GM12878 (cell line): ENCODE measurements around the gene SLFNL1. TPM values are rescaled to one million over a fixed set of nuclear protein-coding genes. Genes with fewer than 3 reads are reported as not detected.

ENCODE experiments used
- ATAC-seq: fragments of 200-7000 bp; cut with Tn5 transposase; 3 replicates; pipeline ENCODE4 v1.9.1; 2020; ENCODE audit warnings: mild to moderate bottlenecking, moderate library complexity
- BruUV-seq: library from RNA; stranded (reverse); fragments of 400-500 nt; replicated peaks from 2 replicates; lab custom pipeline; 2021; lab: Mats Ljungman, UMichigan
- CTCF ChIA-PET: fragments of 300-600 bp; sonication (Branson Sonifier 250); formaldehyde crosslinking; extraction: SDS; loops from one replicate; lab custom pipeline; 2021; ENCODE audit warnings: inconsistent platforms; lab: Yijun Ruan, JAX
- POLR2A ChIA-PET: fragments of 350-600 bp; formaldehyde crosslinking; extraction: SDS; loops from one replicate; lab custom pipeline; 2021; ENCODE audit warnings: inconsistent platforms; lab: Charles Lee
- RAD21 ChIA-PET: fragments of 300-600 bp; sonication (Branson Sonifier 250); formaldehyde crosslinking; loops from one replicate; lab custom pipeline; 2023; ENCODE audit warnings: antibody characterized with exemption; ENCODE audit not compliant: unreplicated experiment; lab: Charles Lee
- SMC1A ChIA-PET: fragments of 300-600 bp; sonication (Branson Sonifier 250); formaldehyde crosslinking; loops from one replicate; lab custom pipeline; 2023; ENCODE audit not compliant: unreplicated experiment, uncharacterized antibody; lab: Charles Lee
- DNase-seq: peaks from one replicate; pipeline ENCODE4 v3.0.0-alpha.2; 2011; ENCODE audit warnings: low read depth, low spot score
- FAIRE-seq: peaks from 3 replicates; lab custom pipeline; 2011; peaks lifted over from hg19 to GRCh38; lab: Jason Lieb, UNC
- H2AFZ ChIP-seq: 2 replicates; pipeline ENCODE4 v1.6.0; 2011; ENCODE audit warnings: low read depth, low read length, control low read depth; ENCODE audit not compliant: control insufficient read depth
- H3K27ac ChIP-seq: 2 replicates; pipeline ENCODE4 v1.5.1; 2011; ENCODE audit warnings: control low read depth; ENCODE audit not compliant: control insufficient read depth, insufficient read depth
- H3K27me3 ChIP-seq, 2 experiments: replicated peaks in 1 of 2; 2 replicates each; pipeline versions ENCODE4 v1.6.0 to v1.6.1; 2011; ENCODE audit warnings: low read length in 1 of 2; ENCODE audit not compliant: control insufficient read depth in 2 of 2, insufficient read depth in 2 of 2
- H3K36me3 ChIP-seq, 2 experiments: 2 replicates each; pipeline ENCODE4 v1.5.1; 2011; ENCODE audit warnings: low read length in 1 of 2; ENCODE audit not compliant: control insufficient read depth in 2 of 2, insufficient read depth in 2 of 2
- H3K4me1 ChIP-seq: 2 replicates; pipeline ENCODE4 v1.6.1; 2011; ENCODE audit warnings: mild to moderate bottlenecking, low read length, moderate library complexity, mixed read lengths; ENCODE audit not compliant: control insufficient read depth, insufficient read depth
- H3K4me2 ChIP-seq: 2 replicates; pipeline ENCODE4 v1.6.0; 2011; ENCODE audit warnings: control low read depth; ENCODE audit not compliant: control insufficient read depth, insufficient read depth
- H3K4me3 ChIP-seq: fragments of 200-600 bp; sonication (generic); 2 replicates; pipeline ENCODE4 v1.5.1; 2016
- H3K79me2 ChIP-seq: 2 replicates; pipeline ENCODE4 v1.6.0; 2011; ENCODE audit warnings: low read length; ENCODE audit not compliant: control insufficient read depth, insufficient read depth
- H3K9ac ChIP-seq: 2 replicates; pipeline ENCODE4 v1.8.0; 2011; ENCODE audit warnings: low read length, control low read depth, mixed read lengths; ENCODE audit not compliant: control insufficient read depth, insufficient read depth
- H3K9me3 ChIP-seq: replicated peaks from 3 replicates; pipeline ENCODE4 v1.5.1; 2011; ENCODE audit warnings: mild to moderate bottlenecking, low read length; ENCODE audit not compliant: control insufficient read depth, insufficient read depth
- H4K20me1 ChIP-seq: 2 replicates; pipeline ENCODE4 v1.6.0; 2011; ENCODE audit not compliant: control insufficient read depth, insufficient read depth
- CEBPB ChIP-seq, 2 experiments: fragments of 150-350 bp in 1 of 2; IDR thresholded peaks; 2 replicates each; pipeline ENCODE4 v1.6.1; 2012 to 2014; ENCODE audit warnings: low read depth in 2 of 2, low read length in 2 of 2, borderline replicate concordance in 1 of 2, inconsistent platforms in 1 of 2
- CHD1 ChIP-seq: IDR thresholded peaks from 2 replicates; pipeline ENCODE4 v1.6.1; 2012; ENCODE audit warnings: low read depth, low read length, improper control_type of control experiment
- IKZF2 ChIP-seq, 2 experiments: fragments of 450-650 bp; IDR thresholded peaks; 2 replicates each; pipeline ENCODE4 v1.6.1; 2017; ENCODE audit warnings: mild to moderate bottlenecking in 2 of 2, moderate library complexity in 2 of 2
- PAX5 ChIP-seq: IDR thresholded peaks from 2 replicates; pipeline ENCODE4 v1.6.1; 2011; ENCODE audit warnings: low read depth, low read length, borderline replicate concordance
- RB1 ChIP-seq: fragments of 450-650 bp; formaldehyde crosslinking; IDR thresholded peaks from 2 replicates; pipeline ENCODE4 v1.6.1; 2017; ENCODE audit warnings: mild to moderate bottlenecking, borderline replicate concordance
- RUNX3 ChIP-seq: IDR thresholded peaks from 2 replicates; pipeline ENCODE4 v1.6.1; 2012; ENCODE audit warnings: low read length, inconsistent platforms
- SMAD1 ChIP-seq: fragments of 450-650 bp; IDR thresholded peaks from 2 replicates; pipeline ENCODE4 v1.6.1; 2018; ENCODE audit warnings: mild to moderate bottlenecking, low read depth; ENCODE audit not compliant: partially characterized antibody
- SMAD5 ChIP-seq: IDR thresholded peaks from 2 replicates; pipeline ENCODE4 v1.6.1; 2016; ENCODE audit warnings: antibody characterized with exemption, low read depth
- SMC3 ChIP-seq: IDR thresholded peaks from 2 replicates; pipeline ENCODE4 v1.6.1; 2011; ENCODE audit warnings: low read length, improper control_type of control experiment, borderline replicate concordance
- SRF ChIP-seq, 2 experiments: IDR thresholded peaks; 2 replicates each; pipeline ENCODE4 v1.6.1; 2011; ENCODE audit warnings: low read depth in 2 of 2, low read length in 2 of 2, mild to moderate bottlenecking in 1 of 2, moderate library complexity in 1 of 2
- TAF1 ChIP-seq: IDR thresholded peaks from 2 replicates; pipeline ENCODE4 v1.6.1; 2011; ENCODE audit warnings: mild to moderate bottlenecking, low read depth, low read length, borderline replicate concordance
- TCF12 ChIP-seq: IDR thresholded peaks from 2 replicates; pipeline ENCODE4 v1.6.1; 2011; ENCODE audit warnings: low read depth, mild to moderate bottlenecking, low read length
- ZNF622 ChIP-seq: fragments of 450-650 bp; IDR thresholded peaks from 2 replicates; pipeline ENCODE4 v1.6.1; 2017; ENCODE audit warnings: mild to moderate bottlenecking, inconsistent platforms
- WGBS: methylation state at CpG from one replicate; pipeline ENCODE4 v1.1.6; 2016; ENCODE audit warnings: low lambda C conversion rate; ENCODE audit not compliant: insufficient replicate concordance, insufficient coverage; ENCODE audit errors: missing lambda C conversion rate; 5-methylcytosine and 5-hydroxymethylcytosine counted together
- in situ Hi-C: fragments of 300-500 bp; cut with MboI; formaldehyde crosslinking; loops from 9 replicates; pipeline ENCODE4 v1.14.3; 2018; ENCODE audit warnings: mixed read lengths
- intact Hi-C: fragments of 100-400 bp; cut with micrococcal nuclease; formaldehyde crosslinking; loops from one replicate; pipeline ENCODE4 v1.14.2; 2022; ENCODE audit not compliant: unreplicated experiment
- polyA plus RNA-seq, 11 experiments: library from polyadenylated mRNA; depleted of rRNA in 4 of 11; unstranded in 6 of 11; stranded (reverse) in 5 of 11; fragments of >200 nt; fragmentation: Nextera tagmentation in 4 of 11; fragmentation: Illumina TruSeq in 1 of 11; extraction: Ambion mirVana in 4 of 11; extraction: Trizol in 1 of 11; gene quantifications; 1 replicate in 1 of 11; 2 replicates in 10 of 11; pipeline versions ENCODE4 v1.2.1 to v1.2.3, GENCODE V29; 2011 to 2016; ENCODE audit warnings: inconsistent platforms in 2 of 11, missing spikeins in 2 of 11, low read depth in 1 of 11
- total RNA-seq, 4 experiments: library from RNA; depleted of rRNA in 3 of 4; stranded (reverse); fragments of >200 nt in 3 of 4; fragmentation: Illumina TruSeq in 1 of 4; extraction: Trizol in 1 of 4; gene quantifications; 2 replicates each; pipeline versions ENCODE4 v1.2.1 to v1.2.3, GENCODE V29; 2013 to 2021
- TF ChIP-seq, protein P1 (sequence below): IDR thresholded peaks from 2 replicates; pipeline ENCODE4 v1.6.1; 2012; ENCODE audit warnings: mild to moderate bottlenecking, low read depth, low read length
- TF ChIP-seq, protein P2 (sequence below): fragments of 450-650 bp; IDR thresholded peaks from 2 replicates; pipeline ENCODE4 v1.6.1; 2017; ENCODE audit warnings: mild to moderate bottlenecking, moderate library complexity
- TF ChIP-seq, protein P3 (sequence below): fragments of 450-650 bp; IDR thresholded peaks from 2 replicates; pipeline ENCODE4 v1.6.1; 2016; ENCODE audit warnings: mild to moderate bottlenecking

SLFNL1 gene
- total and polyA plus RNA-seq, 10 of the 15 experiments (the other 5 are each of a cell fraction or from before 2014, with no cell fraction given) = 0.05 to 0.98 (median 0.16) TPM; not detected in 2

- Histone ChIP-seq H3K27ac (no peak overlapping the region), H3K9me3 (no peaks in the 10 kb centered on the region), H2AFZ (no peak overlapping the region), H3K4me3 (no peak overlapping the region), H4K20me1 (no peaks in the 10 kb centered on the region), H3K4me1 (no peaks in the 10 kb centered on the region), H3K9ac (no peak overlapping the region), H3K36me3 (peaks cover 4 to 25% of the 10 kb centered on the region in 2 experiments; a peak in 2 of 4 replicates), H3K4me2 (no peak overlapping the region), H3K27me3 (no peaks in the 10 kb centered on the region), H3K79me2 (no peaks in the 10 kb centered on the region)
- ATAC-seq = no peak
- ChIA-PET SMC1A (interaction anchor here (1.0 kb wide), 1 partner anchor 94 kb away, joined by 3 read pairs; no protein-coding TSS in a partner anchor), CTCF (no interaction called here), POLR2A (no interaction called here), RAD21 (no interaction called here)
- no peak for DNase-seq
- 0% methylated on average over 2 of the region's 2 CpGs for WGBS
- in situ Hi-C loops = no loop called here
- TF ChIP-seq, protein P1, sequence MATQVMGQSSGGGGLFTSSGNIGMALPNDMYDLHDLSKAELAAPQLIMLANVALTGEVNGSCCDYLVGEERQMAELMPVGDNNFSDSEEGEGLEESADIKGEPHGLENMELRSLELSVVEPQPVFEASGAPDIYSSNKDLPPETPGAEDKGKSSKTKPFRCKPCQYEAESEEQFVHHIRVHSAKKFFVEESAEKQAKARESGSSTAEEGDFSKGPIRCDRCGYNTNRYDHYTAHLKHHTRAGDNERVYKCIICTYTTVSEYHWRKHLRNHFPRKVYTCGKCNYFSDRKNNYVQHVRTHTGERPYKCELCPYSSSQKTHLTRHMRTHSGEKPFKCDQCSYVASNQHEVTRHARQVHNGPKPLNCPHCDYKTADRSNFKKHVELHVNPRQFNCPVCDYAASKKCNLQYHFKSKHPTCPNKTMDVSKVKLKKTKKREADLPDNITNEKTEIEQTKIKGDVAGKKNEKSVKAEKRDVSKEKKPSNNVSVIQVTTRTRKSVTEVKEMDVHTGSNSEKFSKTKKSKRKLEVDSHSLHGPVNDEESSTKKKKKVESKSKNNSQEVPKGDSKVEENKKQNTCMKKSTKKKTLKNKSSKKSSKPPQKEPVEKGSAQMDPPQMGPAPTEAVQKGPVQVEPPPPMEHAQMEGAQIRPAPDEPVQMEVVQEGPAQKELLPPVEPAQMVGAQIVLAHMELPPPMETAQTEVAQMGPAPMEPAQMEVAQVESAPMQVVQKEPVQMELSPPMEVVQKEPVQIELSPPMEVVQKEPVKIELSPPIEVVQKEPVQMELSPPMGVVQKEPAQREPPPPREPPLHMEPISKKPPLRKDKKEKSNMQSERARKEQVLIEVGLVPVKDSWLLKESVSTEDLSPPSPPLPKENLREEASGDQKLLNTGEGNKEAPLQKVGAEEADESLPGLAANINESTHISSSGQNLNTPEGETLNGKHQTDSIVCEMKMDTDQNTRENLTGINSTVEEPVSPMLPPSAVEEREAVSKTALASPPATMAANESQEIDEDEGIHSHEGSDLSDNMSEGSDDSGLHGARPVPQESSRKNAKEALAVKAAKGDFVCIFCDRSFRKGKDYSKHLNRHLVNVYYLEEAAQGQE = no peak
- TF ChIP-seq IKZF2 (IDR thresholded peaks at IDR 0.05) (no peak), TAF1 (no peak), PAX5 (no peak), CHD1 (no peak), SMAD1 (no peak), SMAD5 (no peak), RB1 (no peak), SMC3 (no peak), SRF (IDR thresholded peaks at IDR 0.05; ENCODE audit: low read depth in 2 of 2, low read length in 2 of 2) (no peak), ZNF622 (no peak), TCF12 (no peak), RUNX3 (no peak), CEBPB (IDR thresholded peaks at IDR 0.05; ENCODE audit: borderline replicate concordance in 1 of 2, low read depth in 2 of 2, low read length in 2 of 2) (no peak)
- TF ChIP-seq, protein P2, sequence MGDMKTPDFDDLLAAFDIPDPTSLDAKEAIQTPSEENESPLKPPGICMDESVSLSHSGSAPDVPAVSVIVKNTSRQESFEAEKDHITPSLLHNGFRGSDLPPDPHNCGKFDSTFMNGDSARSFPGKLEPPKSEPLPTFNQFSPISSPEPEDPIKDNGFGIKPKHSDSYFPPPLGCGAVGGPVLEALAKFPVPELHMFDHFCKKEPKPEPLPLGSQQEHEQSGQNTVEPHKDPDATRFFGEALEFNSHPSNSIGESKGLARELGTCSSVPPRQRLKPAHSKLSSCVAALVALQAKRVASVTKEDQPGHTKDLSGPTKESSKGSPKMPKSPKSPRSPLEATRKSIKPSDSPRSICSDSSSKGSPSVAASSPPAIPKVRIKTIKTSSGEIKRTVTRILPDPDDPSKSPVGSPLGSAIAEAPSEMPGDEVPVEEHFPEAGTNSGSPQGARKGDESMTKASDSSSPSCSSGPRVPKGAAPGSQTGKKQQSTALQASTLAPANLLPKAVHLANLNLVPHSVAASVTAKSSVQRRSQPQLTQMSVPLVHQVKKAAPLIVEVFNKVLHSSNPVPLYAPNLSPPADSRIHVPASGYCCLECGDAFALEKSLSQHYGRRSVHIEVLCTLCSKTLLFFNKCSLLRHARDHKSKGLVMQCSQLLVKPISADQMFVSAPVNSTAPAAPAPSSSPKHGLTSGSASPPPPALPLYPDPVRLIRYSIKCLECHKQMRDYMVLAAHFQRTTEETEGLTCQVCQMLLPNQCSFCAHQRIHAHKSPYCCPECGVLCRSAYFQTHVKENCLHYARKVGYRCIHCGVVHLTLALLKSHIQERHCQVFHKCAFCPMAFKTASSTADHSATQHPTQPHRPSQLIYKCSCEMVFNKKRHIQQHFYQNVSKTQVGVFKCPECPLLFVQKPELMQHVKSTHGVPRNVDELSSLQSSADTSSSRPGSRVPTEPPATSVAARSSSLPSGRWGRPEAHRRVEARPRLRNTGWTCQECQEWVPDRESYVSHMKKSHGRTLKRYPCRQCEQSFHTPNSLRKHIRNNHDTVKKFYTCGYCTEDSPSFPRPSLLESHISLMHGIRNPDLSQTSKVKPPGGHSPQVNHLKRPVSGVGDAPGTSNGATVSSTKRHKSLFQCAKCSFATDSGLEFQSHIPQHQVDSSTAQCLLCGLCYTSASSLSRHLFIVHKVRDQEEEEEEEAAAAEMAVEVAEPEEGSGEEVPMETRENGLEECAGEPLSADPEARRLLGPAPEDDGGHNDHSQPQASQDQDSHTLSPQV = no peak
- TF ChIP-seq, protein P3, sequence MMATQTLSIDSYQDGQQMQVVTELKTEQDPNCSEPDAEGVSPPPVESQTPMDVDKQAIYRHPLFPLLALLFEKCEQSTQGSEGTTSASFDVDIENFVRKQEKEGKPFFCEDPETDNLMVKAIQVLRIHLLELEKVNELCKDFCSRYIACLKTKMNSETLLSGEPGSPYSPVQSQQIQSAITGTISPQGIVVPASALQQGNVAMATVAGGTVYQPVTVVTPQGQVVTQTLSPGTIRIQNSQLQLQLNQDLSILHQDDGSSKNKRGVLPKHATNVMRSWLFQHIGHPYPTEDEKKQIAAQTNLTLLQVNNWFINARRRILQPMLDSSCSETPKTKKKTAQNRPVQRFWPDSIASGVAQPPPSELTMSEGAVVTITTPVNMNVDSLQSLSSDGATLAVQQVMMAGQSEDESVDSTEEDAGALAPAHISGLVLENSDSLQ = no peak
- intact Hi-C loops = no loop called here
- no peak for FAIRE-seq
- no TSS peak for BruUV-seq
Measured at GRCh38 chr1:41019353-41019745, 2.2 kb downstream of the SLFNL1 start.
